GM19035 (cell line): ENCODE results near the gene ARGFX.
A peak's percentile ranks its signal among the peaks of the same experiment; 100 is the strongest.

Experiments
- ATAC-seq: cut with Tn5 transposase; IDR thresholded peaks from one replicate; pipeline ENCODE4 v1.9.1; 2021; ENCODE audit not compliant: unreplicated experiment

The ARGFX gene

DNA sequence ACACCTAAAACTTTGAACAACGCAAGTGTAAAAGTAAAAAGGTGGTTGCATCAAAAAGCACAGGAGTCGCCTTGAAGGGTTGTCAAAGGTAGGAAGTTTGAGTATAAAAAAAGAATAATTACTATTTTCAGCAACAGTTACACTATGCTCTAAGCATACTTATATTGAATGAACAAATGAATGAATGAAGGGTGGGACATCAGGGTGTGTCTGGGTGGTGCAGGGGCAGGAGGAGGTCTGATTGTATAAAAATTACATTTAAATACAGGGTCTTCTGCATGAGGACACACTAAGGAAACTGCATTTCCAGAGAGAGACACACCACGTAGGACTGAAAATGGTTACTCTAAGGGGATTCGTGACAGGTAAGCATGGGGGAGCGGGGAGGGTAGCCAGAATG, at the start of gene ARGFX:
TSS of gene ARGFX (plus strand) at position 301 of the 400 bp plus-strand sequence. CDS start 2,765 bp downstream, outside the sequence.
- no peak for ATAC-seq

- no peak for ATAC-seq
These were observed 49.6 kb upstream of the ARGFX start for GRCh38 chr3:121517953-121518655.

DNA sequence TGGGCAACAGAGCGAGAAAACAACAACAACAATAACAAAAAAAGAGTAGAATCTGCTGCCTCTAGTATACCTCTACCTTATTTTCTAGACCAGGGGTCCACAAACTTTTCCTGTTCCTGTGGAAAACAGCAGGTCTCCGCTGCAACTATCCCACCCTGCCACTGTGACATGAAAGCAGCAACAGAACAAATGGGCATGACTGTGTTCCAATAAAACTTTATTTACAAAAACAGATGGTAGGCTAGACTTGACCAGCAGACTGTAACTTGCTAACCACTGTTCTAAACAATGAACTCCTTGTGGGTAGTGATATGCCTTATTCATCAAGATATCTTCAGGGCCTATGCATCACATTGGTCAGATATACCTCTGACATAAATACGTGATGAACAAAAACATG, 47.2 kb upstream of the ARGFX start:
- no peak for ATAC-seq

GRCh38 chr3:121529308-121529707, 38.4 kb upstream of the ARGFX start:
- no peak for ATAC-seq

DNA sequence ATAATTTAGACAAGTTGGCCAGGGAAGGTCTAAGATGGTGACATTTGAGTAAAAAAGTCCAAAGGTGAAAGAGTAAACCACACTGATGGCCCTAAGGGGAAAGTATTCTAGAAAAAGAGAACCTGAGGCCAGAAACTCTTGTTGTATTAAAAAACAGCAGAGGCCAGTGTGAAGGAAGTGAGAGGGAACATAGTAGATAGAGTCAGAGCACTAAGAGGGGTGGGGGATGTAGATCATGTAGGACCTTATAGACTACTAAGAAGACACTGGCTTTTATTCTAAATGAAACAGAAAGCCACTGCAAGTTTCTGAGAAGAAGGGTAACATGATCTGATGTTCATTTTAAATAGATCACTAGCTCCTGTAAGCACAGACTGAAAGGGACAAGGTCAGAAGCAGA, 36.5 kb upstream of the ARGFX start:
- no peak for ATAC-seq

GRCh38 chr3:121542924-121543323, 24.8 kb upstream of the ARGFX start:
- ATAC-seq, result no peak

DNA sequence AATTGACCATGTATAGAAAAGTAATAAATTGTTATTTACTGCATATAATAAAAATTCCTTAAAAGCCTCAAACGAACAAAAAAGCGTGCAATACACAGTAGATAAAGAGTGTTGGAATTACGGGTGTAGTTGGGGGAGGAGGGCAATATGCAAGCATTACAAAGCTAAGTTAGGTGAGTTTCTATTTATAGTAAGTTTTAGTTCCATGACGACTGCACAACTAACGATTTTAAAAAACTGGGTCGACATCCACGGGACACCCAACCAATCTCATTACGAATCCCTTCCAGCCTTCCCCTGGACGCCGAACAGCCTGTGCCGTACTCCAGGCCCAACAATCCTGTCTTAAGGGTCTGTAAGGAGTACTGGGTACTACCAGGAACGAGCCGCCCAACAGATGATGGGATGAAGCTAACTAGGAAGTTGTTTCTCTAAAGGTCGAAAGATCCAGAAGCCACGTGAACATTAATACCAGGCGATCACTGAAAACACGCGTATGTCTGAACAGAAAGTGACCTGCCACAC, 22.6 kb upstream of the ARGFX start:
- no peak for ATAC-seq

- ATAC-seq, result peak; percentile 83
These were observed 21.9 kb upstream of the ARGFX start, which contains the start of gene POLQ for GRCh38 chr3:121545574-121546455. Gene POLQ (minus strand): TSS chr3:121545988. CDS start chr3:121545877, 111 bp downstream.

- ATAC-seq, result no peak
These were observed 15.4 kb upstream of the ARGFX start for GRCh38 chr3:121552379-121552778.

DNA sequence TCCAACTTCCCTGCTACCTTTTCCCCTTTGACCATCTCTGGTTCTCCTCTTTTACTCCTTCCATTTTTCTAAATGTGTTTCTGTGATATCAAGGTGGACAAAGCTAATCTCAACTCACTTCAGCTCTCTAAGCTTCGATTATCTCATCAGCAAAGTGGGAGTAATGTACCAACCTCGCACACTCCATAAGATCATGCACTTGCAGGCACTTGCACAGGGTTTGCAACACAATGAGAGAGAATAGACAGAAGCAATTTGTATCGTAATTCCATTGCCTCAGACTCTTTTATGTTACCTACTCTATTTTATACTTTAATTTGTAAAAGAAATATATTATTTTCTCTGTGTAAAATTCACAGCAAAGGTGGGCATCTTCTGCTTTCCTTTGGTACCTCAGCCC, 15.0 kb upstream of the ARGFX start:
- no peak for ATAC-seq

GRCh38 chr3:121557426-121557934, 10.3 kb upstream of the ARGFX start:
- ATAC-seq, result no peak

DNA sequence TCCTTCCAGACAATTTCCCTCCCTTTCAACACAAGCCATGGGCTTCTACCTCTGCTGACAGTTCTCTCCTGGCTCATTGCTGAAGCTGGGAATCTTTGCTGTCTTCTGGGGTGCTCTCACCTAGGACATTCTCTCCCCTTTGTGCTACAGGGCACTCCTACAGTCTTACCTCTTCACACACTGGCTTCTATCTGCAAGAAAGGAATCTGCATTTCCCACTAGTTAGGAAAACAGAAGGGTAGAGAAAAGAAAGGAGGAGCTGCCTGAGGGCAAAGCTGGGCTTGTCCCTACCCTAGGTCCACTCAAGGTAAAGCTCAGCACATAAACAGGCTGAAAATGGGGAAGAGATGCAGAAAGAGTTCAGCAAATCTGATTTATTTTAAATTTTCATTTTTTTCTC, 5.6 kb upstream of the ARGFX start:
- no peak for ATAC-seq

DNA sequence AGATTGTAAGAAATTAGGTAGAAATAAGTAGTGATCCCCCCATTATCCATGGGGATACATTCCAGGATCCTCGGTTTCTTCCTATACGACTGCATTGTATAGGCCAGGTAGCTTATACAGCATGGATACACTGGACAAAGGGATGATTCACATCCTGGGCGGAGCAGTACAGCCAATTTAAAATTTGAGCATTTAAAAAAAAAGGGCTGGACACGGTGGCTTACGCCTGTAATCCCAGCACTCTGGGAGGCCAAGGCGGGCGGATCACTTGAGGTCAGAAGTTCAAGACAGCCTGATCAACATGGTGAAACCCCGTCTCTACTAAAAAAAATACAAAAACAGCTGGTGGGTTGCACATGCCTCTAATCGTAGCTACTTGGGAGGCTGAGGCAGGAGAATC, 976 bp upstream of the ARGFX start:
- no peak for ATAC-seq

DNA sequence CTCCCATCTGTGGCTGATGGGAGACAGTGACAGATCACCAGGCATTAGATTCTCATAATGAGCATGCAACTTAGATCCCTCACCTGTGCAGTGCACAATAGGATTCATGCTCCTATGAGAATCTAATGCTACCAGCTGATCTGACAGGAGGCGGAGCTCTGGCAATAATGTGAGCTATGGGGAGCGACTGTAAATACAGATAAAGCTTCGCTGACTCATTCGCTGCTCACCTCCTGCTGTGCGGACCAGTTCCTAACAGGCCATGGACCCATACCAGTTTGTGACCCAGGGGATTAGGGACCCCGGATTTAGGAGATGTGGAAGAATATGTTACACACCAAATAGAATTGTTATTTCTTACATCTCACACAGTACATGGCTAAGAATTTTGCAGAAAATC, 6.7 kb downstream of the ARGFX start:
- no peak for ATAC-seq

DNA sequence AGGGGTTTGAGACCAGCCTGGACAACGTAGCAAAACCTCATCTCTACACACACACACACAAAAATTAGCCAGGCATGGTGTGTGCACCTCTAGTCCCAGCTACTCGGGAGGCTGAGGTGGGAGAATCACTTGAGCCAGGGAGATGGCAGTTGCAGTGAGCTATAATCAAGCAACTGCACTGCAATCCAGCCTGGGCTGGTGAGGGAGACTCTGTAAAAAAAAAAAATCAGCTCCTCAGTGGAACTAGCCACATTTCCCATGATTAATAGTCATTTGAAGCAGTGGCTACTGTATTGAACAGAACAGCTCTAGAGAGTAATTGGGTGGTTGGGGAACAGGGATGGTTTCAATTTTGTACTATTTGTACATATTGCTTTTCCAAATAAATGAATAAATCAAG, 13.9 kb downstream of the ARGFX start:
- no peak for ATAC-seq

- ATAC-seq, result no peak
These were observed 16.7 kb downstream of the ARGFX start for GRCh38 chr3:121584418-121584817.

DNA sequence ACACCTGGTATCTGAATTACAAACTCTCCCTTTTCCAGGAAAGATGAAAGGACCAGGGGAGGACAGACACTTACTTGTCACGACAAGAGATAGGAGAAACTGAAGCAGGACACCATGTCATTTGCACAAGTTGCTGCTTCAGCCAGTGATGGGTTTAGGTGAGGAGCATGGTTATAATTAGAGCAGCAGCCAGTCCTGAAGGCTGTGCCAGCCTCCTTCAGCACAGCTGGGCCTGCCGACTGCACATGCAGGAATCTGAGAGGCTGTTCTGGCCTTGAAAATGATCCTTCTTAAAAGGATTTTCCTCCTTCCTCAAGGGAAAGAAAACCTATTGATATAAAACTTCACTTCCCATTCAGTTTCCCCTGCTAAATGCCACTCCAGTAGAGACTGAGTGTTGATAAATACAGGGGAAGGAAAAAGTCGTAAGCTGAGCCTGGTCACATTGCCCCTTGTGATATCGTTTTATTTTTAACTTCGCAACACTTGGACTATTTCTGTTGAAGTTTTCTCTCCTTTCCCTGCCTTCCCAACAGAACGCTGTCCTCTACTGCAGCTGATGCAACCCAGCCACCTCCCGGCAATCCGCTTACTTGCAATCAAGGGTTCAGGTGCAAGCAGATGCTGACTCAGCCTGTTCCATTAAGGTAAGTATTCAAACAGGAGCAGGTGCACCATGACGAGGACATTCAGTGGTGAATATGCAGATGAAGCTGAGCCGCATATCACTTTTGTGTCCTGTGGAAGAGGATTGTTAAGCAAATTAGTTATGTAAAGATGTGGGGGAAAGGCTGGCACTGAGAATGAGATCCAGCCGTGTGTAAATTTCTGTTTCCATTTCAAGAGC, 25.3 kb downstream of the ARGFX start, which contains the start of gene FBXO40:
TSS of gene FBXO40 (plus strand) at position 524 of the 847 bp plus-strand sequence. CDS start 27,197 bp downstream, outside the sequence.
- ATAC-seq, result peak; percentile 56

GRCh38 chr3:121593806-121594205, 26.1 kb downstream of the ARGFX start:
- peak; percentile 7 for ATAC-seq

GRCh38 chr3:121594850-121595249, 27.1 kb downstream of the ARGFX start:
- ATAC-seq, result no peak

DNA sequence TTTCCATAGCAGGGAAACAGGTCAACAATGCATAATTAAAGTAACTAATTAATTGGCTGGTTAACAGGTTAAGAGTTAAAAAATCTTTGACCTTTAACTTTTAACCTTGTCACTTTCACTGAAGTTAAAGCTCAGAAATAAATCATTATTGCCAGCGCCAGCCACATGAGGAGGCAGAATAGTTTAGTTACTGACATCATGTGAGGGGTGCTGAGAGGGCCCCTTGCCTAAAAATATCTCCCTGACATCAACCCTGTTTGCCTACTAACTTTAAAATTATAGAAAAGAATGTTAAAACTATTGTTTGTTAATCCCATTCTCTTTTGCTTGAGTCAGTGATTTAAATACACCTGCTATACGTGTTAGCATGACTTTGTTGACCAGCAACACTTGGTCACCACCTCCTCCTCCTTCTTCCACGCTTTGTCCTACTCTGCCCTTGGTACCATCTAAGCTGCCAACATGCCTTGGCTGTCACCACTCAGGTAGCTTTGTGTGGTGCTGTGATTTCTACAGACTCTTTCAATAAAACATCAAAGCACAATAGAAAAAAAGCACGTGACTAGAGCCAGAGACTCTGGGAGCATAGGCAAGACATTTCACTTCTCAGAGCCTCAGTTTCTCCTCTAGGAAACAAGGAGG, 28.1 kb downstream of the ARGFX start:
- no peak for ATAC-seq
